DMS 273 (cell line): Measurements from ENCODE around the gene CYFIP2.

Experiments
- DNase-seq: peaks from one replicate; lab custom pipeline; 2025; ENCODE audit not compliant: unreplicated experiment; lab: John Stamatoyannopoulos, UW

The CYFIP2 gene

DNA sequence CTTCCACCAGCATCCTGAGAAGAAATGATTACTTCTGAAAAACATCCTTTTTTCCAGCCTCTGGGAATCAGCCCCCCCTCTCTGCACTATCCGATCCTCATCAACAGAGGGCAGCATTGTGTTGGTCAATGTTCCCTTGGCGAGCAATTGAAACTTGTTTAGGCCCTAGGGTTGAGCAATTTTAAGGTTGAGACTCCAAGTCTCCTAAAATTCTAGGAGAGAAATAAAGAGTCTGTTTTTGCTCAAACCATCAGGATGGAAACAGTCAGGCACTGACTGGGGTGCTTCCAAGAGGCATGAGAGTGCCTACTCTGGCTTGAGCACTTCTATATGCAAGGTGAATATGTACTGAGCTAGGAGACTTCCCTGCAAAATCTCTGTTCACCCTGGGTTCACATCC, 12.4 kb upstream of the CYFIP2 start:
- DNase-seq: peak; percentile 65

DNA sequence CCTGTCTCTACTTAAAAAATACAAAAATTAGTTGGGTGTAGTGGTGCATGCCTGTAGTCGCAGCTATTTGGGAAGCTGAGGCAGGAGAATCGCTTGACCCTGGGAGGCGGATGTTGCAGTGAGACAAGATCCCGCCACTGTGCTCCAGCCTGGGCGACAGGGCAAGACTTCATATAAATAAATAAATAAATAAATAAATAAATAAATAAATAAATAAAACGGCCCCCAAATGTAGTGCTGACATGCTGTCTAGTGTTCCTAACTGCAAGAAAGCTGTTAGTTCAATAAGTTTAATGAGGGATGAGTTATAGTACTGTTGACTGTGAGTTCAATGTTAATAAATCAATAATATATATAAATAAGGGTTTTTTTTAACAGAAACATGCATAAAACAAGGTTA, 7.5 kb upstream of the CYFIP2 start:
- DNase-seq: no peak

DNA sequence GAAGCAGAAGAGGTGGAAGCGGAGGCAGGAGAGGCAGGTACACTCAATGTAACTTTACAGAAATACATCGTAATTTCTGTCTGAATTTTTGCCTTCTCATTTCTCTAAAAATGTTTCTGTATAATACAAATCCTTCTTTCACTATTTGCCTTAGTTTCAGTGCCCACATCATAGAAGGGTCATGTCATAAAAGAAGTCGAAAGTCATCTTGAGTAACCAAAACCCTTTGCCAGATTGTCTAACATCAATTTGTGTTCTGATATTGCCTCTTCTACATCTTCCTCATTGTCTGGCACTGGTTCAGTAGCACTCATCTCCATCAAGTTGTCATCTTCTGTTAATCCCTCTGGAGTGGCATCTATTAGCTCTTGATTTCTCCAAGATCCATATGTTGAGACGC, 6.2 kb upstream of the CYFIP2 start:
- no peak for DNase-seq

DNA sequence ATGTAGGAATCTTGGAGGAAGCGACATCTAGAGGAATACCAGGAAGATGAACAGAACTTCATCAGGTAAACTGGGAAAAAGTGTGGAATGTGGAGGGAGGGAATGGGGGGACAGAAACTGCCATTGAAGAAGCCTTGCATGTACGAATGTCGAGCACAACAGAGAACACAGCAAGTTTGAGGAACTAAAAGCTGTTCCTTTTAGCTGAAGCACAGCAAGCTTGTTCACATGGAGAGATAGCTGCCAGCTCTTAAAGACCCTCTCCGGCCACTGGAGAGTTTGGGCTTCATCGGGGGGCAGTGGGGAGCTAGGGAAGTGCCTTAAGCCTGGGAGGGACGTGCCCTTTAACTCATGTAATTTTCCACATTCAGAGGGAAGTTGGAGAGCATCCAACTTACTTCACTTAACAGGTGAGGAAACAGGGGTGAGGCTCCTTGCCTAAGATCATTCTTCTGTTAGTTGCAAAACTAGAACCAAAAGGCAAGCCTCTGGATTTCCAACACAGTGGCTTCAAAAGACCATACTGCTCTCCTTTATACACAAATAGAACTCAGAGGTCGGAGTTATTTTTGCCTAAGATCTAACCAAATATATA, 2.3 kb upstream of the CYFIP2 start:
- no peak for DNase-seq

DNA sequence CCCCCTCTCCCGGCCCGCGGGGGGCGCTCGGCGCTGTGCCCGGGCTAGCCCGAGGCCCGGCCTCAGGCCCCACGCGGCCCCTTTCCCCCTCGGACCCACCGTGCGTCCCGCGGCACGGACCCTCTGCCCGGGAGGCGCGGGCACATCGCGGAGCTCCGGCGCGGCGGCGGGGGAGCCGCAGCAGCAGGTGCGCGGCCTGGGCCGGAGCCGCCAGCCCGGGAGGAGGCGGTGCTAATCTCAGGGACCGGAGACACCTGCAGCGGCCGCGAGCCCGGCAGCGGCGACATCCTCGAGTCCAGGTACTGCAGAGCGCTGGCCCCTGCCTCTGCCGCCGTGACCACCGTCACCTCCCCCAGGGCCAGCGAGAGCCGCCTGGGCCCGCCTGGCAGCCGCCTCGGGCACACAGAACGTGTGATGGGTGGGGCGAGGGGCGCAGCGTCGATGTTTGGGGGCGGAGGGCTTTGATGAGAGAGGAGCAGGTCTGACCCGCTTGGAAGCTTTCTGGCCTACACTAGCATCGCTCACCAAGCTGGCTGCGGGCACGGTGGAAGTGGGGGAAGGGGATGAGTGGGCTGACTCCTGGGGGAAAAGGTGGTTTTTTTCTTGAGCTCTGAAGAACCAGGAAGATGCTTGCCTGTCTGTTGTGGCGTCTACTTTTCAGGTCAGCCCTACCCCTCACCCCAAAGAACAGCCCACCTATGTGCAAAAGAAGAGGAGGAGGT, 524 bp downstream of the CYFIP2 start:
- DNase-seq: peak; percentile 60

DNA sequence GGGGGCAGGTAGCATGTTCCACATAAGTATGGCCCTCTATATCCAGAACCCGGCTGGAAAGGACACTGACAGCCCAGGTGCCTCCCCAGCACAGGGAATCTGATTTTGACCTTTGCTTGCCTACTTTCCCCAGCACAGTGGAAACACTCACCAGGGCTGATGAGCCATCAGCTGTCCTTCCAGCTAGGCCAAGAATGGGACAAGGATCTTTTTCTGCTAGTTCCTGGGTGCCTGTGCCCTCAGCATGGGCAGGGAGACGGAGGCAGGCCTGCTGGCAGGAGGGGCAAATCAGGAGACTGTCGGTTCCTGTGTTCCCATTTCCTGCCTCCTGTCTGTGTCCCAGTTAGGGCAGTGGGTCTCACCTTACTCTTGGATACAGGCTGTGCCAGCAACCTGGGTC, 1.1 kb downstream of the CYFIP2 start:
- DNase-seq: no peak

DNA sequence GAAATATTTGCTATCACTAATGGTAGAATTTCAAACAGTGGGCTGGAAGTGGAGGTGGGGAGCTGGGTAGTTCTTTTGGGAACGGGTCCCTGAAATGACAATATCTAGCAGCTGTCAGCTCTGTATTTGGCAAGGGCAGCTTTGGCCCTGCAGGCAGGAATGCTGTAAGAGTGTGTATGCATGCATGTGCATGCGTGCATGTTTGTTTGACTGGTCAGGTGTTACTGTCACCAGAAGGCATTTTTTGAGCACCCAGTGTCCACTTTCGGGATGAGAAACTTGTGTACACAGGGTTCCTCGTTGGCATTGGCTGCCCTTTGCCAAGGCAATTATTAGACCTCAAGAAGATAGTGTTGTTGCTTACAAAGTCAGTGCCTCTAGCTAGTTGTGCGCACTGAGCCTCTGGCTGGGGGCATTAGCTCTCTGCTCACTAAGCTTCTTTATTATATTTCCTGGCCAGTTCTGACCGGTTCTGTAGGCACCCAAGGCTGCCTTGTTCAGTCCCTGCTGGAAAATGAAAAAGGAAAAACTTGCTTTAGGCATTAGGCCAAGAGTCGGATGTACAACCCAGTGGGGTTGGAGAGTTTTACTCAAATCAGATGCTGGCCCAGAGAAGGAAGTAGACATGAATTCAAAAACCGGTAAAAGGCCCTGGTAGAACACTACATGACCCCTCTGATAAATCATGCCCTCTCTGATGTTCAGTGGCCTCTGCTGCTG, 2.0 kb downstream of the CYFIP2 start:
- DNase-seq: peak; percentile 32

DNA sequence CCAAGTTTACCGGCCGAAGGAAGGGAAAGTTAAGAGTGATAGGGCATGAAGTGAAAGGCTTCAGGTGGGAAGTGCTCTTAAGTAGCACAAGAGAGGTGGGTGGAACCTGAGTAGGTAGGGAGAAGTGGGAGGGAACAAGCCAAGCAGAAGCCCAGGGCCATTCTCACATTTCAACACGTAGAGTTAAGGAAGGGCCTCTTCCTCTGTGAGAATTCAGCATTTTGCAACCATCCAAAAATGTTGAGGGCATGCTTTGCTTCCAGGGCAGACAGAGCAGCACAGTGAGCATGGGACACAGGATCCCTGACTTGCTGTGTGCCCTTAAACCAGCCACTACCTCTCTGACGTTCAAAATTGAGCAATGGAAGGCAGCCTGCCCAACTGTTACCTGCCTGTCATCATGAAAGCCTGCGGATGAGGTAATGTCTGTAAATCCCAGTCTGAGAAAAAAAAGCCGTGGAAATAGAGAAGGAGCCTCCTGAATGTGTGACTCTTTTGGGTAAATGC, 3.3 kb downstream of the CYFIP2 start:
- DNase-seq: no peak

DNA sequence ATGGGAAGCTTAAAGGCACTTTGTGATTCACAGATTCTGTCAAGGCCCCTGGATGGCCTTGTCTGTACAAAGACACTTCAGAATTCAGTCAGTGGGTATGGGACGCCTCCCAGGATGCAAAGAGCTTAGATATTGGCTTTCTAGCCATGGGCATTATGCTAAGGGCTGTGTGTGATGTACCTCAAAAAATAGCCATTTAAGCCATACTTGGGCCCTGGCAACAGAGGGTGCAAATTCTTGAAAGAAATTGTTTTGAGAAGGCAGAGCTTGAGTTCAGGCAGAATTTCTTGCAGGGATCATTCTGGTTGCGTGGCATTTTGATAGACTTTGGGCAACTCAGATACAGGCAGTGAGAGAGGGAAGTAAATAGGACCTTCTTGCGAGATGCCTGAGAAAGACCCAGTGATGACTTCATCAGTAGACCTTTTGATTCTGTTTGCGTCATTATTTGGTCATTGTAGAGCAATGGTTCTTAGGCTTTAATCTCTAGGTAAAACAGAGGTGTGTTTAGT, 3.9 kb downstream of the CYFIP2 start:
- DNase-seq: no peak

DNA sequence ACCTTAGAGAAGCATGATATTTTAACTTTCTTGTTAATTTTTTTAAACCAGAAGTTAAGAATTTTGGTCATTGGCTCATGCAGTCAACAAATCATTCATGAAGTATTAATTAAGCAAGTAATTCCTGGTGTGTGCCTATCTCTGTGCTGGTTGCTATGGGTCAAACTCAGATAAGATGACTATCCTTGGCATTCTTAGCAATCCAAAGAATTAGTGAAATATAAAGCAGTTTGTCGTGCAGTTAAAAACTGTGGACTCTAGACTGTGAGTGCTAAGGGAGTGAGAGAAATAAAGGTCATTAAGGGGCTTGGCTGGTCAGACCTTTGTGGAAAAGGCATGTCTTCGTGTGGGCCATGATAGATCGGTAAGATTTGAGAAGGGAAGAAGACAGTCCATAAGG, 4.8 kb downstream of the CYFIP2 start:
- no peak for DNase-seq

DNA sequence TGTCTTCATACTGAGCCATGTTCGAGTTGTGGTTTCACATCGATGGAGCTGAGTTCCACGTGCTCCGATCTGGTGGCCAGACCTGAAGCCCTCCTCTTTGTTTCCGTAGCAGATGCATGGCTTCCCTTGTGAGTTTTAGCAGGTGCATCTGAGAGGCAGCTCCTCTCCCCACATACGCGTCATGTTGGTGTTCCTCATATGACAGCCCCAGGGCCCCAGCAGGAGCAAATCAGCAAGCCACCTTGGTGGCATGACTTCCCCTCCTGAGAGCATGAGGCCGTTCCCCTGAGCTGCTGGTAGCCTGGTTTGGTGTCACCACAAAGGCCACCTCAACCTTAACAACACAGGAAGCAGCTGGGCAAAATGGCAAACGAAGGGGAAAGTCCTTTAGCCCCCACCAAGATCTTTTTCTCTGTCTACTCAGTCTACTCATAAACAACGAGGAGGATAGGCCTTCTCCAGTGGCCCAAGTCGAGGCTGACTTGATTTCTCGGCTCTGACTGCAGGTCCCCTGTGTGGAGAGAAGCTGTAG, 5.9 kb downstream of the CYFIP2 start:
- DNase-seq: no peak

DNA sequence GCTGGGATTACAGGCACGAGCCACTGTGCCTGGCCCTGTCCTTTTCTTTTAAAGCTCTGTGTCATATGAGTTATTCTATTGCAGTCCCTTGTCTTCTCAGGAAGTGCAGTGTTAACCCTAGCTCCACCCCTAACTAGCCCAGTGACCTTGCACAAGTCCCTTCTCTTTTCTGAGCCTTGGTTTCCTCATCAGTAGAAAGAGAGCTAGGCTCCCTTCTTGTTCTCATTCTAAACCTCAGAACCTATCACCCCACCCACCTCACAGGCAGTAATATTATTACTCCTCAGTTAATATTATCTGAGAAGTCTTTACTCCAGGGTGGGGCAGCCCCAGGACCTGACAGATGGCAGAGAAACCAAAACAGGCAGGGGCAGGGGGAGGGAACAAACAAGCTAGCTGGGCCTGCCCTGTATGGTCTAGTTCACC, 7.2 kb downstream of the CYFIP2 start:
- DNase-seq: peak; percentile 63

DNA sequence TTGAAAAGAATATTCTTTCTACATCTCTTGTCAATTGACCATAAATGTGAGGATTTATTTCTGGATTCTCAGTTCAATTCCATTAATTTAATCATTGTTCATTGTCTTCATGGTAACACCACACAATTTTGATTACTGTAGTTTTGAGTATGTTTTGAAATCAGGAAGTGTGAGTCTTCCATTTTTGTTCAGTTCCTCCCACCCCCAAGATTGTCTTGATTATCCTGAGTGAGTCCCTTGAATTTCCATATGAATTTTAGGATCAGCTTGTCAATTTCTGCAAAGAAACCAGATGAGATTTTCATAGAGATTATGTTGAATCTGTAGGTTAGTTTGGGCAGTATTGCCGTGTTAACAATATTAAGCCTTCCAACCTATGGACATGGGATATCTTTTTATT, 9.5 kb downstream of the CYFIP2 start:
- DNase-seq: no peak

DNA sequence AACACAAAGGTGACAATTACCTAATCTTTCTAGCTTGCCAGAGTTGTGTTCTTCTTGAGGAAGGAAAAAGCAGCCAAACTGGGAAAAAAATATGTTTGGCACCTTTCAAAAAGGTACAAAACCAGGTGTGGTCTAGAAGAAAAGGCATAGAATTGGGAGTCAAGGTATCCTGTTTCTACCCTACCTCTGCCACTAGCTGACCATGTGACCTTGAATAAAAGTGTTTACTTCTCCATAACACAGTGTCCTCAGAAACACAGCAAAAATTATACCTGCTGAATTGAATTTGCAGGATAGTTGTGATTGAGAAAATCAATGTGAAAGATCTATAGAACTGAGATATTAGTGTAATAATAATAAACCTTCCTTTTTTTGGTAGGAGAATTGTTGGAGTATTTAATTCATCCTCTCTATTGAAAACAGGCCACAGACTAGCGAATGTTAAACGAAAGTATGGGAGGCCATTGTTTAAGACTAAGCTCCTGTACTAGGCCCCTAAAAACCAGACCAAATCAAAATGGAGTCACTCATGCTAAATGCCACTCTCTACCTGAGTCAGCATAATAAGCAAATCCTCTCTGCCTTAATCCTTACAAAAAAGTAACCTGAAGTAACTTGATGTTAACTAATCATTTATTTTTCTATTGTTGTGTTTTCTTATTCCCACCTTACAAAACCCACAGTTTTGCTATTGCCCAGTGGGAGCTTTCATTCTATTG, 12.6 kb downstream of the CYFIP2 start:
- DNase-seq: no peak

DNA sequence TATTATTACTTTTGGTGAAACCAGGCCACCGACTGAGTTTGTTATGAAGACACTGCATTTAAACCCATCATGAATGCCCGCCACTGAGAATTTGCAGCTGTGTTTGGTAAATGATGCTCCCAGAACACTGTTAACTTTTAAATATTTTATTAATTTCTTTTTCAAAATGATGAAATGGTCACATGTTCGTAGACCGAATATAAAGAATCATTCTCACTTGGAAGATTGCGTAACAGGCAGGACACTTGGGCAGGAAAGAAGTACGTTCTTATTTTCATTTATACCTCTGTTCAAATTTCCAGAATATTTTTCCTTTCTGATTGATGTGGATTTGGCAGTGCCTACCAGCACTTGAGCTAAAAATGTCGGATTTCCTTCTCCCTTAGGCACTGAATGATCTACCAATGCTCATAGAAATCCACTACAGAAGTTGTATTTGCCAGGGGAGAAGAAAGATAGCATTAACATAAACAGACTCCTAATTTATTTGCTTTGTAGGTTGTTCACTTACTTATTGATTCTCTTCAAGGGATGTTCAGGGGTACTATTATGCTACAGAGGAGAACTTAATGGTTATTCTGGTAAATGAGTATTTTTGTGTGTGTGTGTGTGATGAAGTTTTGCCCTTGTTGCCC, 13.8 kb downstream of the CYFIP2 start:
- DNase-seq: no peak

DNA sequence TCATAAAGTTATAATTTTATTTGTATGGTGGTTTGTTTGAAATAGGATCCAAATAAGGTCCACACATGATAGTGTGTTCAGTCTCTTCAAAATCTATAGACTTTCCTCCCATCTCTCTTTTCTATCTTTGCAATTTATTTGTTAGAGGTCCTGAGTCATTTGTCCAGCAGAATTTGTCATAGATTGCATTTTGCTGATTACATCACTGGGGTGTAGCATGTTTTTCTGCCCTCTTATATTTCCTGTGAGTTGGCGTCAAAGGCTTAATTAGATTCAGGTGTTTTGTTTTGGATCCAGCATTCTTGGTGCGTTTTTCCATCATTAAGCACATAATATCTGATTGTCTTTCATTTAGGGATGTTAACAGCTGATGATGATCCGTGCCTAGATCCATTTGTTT, 15.0 kb downstream of the CYFIP2 start:
- DNase-seq: no peak

DNA sequence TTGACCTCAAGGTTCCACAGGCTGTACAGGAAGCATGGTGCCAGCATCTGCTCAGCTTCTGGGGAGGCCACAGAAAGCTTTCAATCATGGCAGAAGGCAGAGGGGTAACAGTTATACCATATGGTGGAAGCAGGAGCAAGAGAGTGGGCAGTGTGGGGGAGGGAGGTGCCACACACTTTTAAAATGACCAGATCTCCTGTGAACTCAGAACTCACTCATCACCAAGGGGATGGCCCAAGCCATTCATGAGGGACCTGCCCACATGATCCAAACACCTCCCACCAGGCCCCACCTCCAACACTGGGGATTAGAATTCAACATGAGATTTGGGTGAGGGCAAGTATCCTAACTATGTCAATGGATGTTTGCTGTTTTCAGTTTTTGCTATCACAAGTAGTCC, 16.2 kb downstream of the CYFIP2 start:
- no peak for DNase-seq

DNA sequence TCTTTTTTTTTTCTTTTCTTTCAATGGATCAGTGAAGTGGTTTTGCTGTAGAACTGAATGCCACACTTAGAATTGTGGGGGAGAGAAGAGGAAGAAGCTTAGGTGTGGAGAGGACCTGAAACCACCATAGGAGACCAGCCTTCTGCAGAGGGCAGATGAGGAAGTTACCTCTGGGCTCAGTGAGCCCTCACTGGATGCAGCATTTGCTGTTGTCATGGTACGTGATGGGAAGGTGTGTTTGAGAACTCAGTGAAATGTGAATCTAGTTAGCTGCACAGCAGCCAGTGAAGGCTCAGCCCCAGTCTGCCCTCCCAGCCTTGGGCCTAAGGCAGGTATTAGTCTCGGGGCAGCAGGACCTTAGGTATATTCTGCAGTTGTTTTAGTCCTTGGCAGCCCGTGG, 17.5 kb downstream of the CYFIP2 start:
- no peak for DNase-seq

DNA sequence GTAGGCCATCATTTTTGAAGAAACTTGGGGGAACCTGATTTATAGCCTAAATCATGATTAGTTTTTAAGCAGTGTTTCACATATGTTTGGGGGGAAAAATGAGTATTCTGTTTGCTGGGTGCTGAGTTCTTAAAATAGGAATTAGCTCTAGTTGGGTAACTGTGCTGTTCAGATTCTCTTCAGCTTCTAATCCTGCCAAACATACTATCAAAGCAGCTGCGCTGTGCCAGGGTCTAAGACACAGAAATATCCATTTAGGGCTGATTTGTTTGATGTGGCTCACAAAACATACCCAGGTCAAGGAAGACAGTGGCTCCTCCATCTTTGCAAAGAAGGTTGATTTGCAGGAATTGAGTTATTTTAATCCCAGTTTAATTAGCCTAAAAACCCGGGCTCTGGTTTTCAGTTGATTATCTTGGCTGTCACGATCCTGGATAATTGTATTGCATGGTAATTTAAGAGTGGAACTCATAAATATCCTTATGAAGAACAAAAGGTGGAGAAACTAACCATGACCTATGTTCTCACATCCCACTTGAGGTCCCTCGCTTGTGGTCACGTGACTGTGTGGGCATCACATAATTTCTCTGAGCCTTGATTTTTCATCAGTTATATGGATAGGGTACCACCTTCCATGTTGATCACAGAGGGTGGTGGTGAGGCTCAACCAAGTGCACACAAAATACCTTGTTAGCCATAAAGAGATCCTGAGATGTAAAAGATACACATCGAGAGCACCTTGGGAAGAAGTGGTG, 18.7 kb downstream of the CYFIP2 start:
- no peak for DNase-seq
